HEK293T (cell line): ENCODE measurements around the gene PDXK.

ENCODE experiments used
- CTCF ChIA-PET: fragments of 350-600 bp; formaldehyde crosslinking; extraction: SDS; loops from one replicate; lab custom pipeline; 2021; ENCODE audit warnings: antibody characterized with exemption, inconsistent platforms; lab: Yijun Ruan, JAX
- POLR2A ChIA-PET: fragments of 350-600 bp; formaldehyde crosslinking; extraction: SDS; loops from one replicate; lab custom pipeline; 2020; ENCODE audit warnings: antibody characterized with exemption, inconsistent platforms; lab: Yijun Ruan, JAX
- DNase-seq: peaks from one replicate; pipeline ENCODE4 v3.0.0; 2012; ENCODE audit warnings: mixed read lengths; ENCODE audit errors: extremely low spot score
- ARNT ChIP-seq: fragments of 450-650 bp; IDR thresholded peaks from 2 replicates; pipeline ENCODE4 v1.6.1; 2017; ENCODE audit warnings: mild to moderate bottlenecking
- BHLHE40 ChIP-seq: fragments of 450-650 bp; IDR thresholded peaks from 2 replicates; pipeline ENCODE4 v1.6.1; 2016; ENCODE audit warnings: mild to moderate bottlenecking, moderate library complexity, borderline replicate concordance
- CTBP1 ChIP-seq: fragments of 450-650 bp; IDR thresholded peaks from 2 replicates; pipeline ENCODE4 v1.6.1; 2016; ENCODE audit warnings: borderline replicate concordance
- ELF4 ChIP-seq: fragments of 450-650 bp; IDR thresholded peaks from 2 replicates; pipeline ENCODE4 v1.6.1; 2017; ENCODE audit warnings: antibody characterized with exemption
- FOXA1 ChIP-seq: fragments of 450-650 bp; IDR thresholded peaks from 2 replicates; pipeline ENCODE4 v1.6.1; 2016; ENCODE audit warnings: mild to moderate bottlenecking
- FOXK2 ChIP-seq: fragments of 450-650 bp; IDR thresholded peaks from 2 replicates; pipeline ENCODE4 v1.6.1; 2016; ENCODE audit warnings: mild to moderate bottlenecking
- FOXM1 ChIP-seq: fragments of 450-650 bp; IDR thresholded peaks from 2 replicates; pipeline ENCODE4 v1.6.1; 2017; ENCODE audit warnings: mild to moderate bottlenecking, borderline replicate concordance
- HDGF ChIP-seq: fragments of 450-650 bp; IDR thresholded peaks from 2 replicates; pipeline ENCODE4 v1.6.1; 2017; ENCODE audit warnings: antibody characterized with exemption, borderline replicate concordance
- L3MBTL2 ChIP-seq: fragments of 450-650 bp; conservative IDR thresholded peaks from 2 replicates; pipeline ENCODE4 v1.6.1; 2016; ENCODE audit warnings: mild to moderate bottlenecking
- LEF1 ChIP-seq: fragments of 450-650 bp; IDR thresholded peaks from 2 replicates; pipeline ENCODE4 v1.6.1; 2017; ENCODE audit warnings: mild to moderate bottlenecking, borderline replicate concordance
- NFRKB ChIP-seq: fragments of 450-650 bp; IDR thresholded peaks from 2 replicates; pipeline ENCODE4 v1.6.1; 2016; ENCODE audit warnings: mild to moderate bottlenecking, moderate library complexity
- PKNOX1 ChIP-seq: fragments of 450-650 bp; IDR thresholded peaks from 2 replicates; pipeline ENCODE4 v1.6.1; 2016
- SP1 ChIP-seq: fragments of 450-650 bp; IDR thresholded peaks from 2 replicates; pipeline ENCODE4 v1.6.1; 2017
- SUZ12 ChIP-seq: fragments of 450-650 bp; IDR thresholded peaks from 2 replicates; pipeline ENCODE4 v1.6.1; 2016; ENCODE audit warnings: mild to moderate bottlenecking
- TARDBP ChIP-seq: fragments of 450-650 bp; IDR thresholded peaks from 2 replicates; pipeline ENCODE4 v1.6.1; 2016
- ZNF384 ChIP-seq: fragments of 450-650 bp; IDR thresholded peaks from 2 replicates; pipeline ENCODE4 v1.6.1; 2016

PDXK gene

GRCh38 chr21:43757601-43758000 lies 38.7 kb downstream of the PDXK start:
- CTCF ChIA-PET, result no interaction called here
- TF ChIP-seq ZNF384 (no peak), SP1 (no peak), ARNT (no peak), FOXM1 (no peak), LEF1 (no peak), NFRKB (no peak), PKNOX1 (no peak), TARDBP (no peak), FOXA1 (no peak), BHLHE40 (no peak)
- DNase-seq, result no peak
- POLR2A ChIA-PET, result interaction anchor here (1.2 kb wide), 1 partner anchor 29 kb away, joined by 4 read pairs; no protein-coding TSS in a partner anchor

DNA sequence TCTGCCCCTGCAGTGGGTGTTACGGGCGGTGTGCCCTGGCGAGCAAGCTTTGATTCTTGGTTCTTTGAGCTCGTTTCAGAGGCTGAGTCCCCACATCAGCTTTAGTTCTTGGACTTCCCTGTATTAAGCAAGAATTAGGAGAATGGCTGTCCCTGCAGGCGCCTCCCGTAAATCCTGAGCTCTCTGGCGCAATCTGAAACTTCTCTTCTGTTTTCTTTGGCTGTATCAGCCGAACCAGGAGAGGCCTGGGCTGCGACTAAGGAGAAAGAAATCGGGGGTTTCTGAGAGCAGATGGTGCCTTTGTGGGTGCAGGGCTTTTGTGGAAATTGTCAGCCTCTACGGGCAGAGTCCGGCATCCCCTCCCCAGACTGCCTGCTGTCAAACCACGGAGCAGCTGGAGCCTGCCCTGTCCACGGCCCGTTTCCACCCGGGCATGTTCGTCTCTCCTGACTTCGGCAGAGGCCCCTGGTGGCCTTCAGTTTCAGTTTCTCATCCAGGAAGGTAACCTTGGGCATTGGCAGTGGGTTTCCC lies 39.2 kb downstream of the PDXK start:
- no peak for TF ChIP-seq ZNF384
- TF ChIP-seq L3MBTL2, result no peak
- no peak for TF ChIP-seq CTBP1
- no peak for TF ChIP-seq NFRKB
- TF ChIP-seq SUZ12, result no peak
- no peak for TF ChIP-seq TARDBP
- no peak for TF ChIP-seq FOXM1
- TF ChIP-seq BHLHE40, result no peak
- no peak for TF ChIP-seq SP1
- TF ChIP-seq FOXK2, result no peak
- TF ChIP-seq ELF4, result no peak
- no peak for TF ChIP-seq LEF1
- no peak for TF ChIP-seq ARNT
- no peak for TF ChIP-seq FOXA1
- TF ChIP-seq HDGF, result no peak
- TF ChIP-seq PKNOX1, result no peak
- no peak for DNase-seq
- CTCF ChIA-PET, result no interaction called here
- POLR2A ChIA-PET, result interaction anchor here (0.9 to 1.2 kb wide), 2 partner anchors 10 to 30 kb away, joined by 3 to 4 read pairs; no protein-coding TSS in a partner anchor

DNA sequence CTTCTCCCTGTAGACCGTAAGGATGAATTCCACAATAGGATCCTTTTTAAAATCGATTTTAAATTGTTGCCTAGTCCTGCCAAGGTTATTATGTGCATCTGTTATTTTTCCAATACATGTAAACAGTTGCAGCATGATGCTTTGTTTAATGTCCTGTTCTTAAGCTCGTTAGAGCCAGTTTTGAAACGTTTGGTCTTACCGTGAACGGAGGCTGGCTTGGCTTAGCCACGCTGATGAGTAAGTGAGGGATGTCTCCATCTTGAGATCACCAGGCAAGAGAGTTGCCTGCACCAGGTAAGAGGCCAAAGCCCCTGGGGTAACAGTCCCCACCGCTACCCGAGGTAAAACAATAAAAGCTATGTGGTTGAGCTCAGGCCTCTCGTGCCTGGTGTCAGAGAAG lies 39.9 kb downstream of the PDXK start:
- ChIA-PET POLR2A (interaction anchor here (0.9 to 1.2 kb wide), 2 partner anchors 10 to 30 kb away, joined by 3 to 4 read pairs; no protein-coding TSS in a partner anchor), CTCF (no interaction called here)
- no peak for DNase-seq
- TF ChIP-seq PKNOX1, result no peak
- TF ChIP-seq NFRKB, result no peak
- no peak for TF ChIP-seq FOXM1
- TF ChIP-seq ARNT, result no peak
- no peak for TF ChIP-seq CTBP1
- TF ChIP-seq HDGF, result no peak
- no peak for TF ChIP-seq FOXA1
- TF ChIP-seq SP1, result no peak
- no peak for TF ChIP-seq ELF4
- no peak for TF ChIP-seq LEF1
- no peak for TF ChIP-seq ZNF384
- no peak for TF ChIP-seq SUZ12
- no peak for TF ChIP-seq BHLHE40
- TF ChIP-seq TARDBP, result no peak
- TF ChIP-seq L3MBTL2, result no peak
- TF ChIP-seq FOXK2, result no peak

GRCh38 chr21:43759651-43760050 lies 40.7 kb downstream of the PDXK start:
- ChIA-PET POLR2A (no interaction called here), CTCF (no interaction called here)
- no peak for TF ChIP-seq BHLHE40
- no peak for TF ChIP-seq SP1
- no peak for TF ChIP-seq FOXM1
- TF ChIP-seq PKNOX1, result no peak
- TF ChIP-seq FOXK2, result no peak
- no peak for TF ChIP-seq FOXA1
- TF ChIP-seq NFRKB, result no peak
- no peak for TF ChIP-seq ELF4
- TF ChIP-seq L3MBTL2, result no peak
- TF ChIP-seq TARDBP, result no peak
- TF ChIP-seq LEF1, result no peak
- no peak for TF ChIP-seq ARNT
- no peak for TF ChIP-seq CTBP1
- no peak for TF ChIP-seq SUZ12
- TF ChIP-seq ZNF384, result no peak
- TF ChIP-seq HDGF, result no peak
- DNase-seq, result no peak

DNA sequence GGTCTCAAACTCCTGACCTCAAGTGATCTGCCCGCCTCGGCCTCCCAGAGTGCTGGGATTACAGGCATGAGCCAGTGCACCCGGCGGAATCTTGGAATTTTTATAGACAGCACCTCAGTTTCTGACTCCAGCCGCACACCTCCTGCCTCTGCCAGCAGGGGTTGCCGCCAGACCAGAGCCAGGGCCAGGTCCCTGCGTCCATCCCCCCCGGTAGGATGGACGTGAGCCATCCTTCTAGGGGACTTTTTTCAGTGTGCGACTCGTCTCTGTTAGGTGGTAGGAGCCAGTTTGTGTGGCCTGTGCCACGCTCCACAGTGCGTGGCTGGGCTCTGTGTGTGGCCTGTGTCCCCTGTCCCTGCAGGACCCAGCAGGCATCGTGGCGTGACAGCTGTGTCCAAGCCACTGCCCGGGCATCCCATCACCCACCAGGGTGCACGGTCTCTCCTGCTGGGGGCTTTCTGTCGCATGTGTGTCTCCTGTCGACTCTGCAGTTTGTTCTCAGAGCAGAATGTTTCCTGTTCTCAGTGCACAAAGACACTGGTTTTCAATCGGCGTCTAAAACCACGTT lies 41.5 kb downstream of the PDXK start:
- ChIA-PET POLR2A (no interaction called here), CTCF (no interaction called here)
- TF ChIP-seq SUZ12, result no peak
- no peak for TF ChIP-seq ARNT
- TF ChIP-seq ZNF384, result no peak
- no peak for TF ChIP-seq HDGF
- TF ChIP-seq NFRKB, result no peak
- no peak for TF ChIP-seq TARDBP
- no peak for TF ChIP-seq FOXA1
- TF ChIP-seq LEF1, result no peak
- no peak for TF ChIP-seq PKNOX1
- no peak for TF ChIP-seq BHLHE40
- TF ChIP-seq ELF4, result no peak
- no peak for TF ChIP-seq FOXM1
- TF ChIP-seq L3MBTL2, result no peak
- no peak for TF ChIP-seq CTBP1
- no peak for TF ChIP-seq FOXK2
- no peak for DNase-seq
